ENCODE results near the gene S100B.

Gene S100B

GRCh38 chr21:46554431-46555224 lies 50.3 kb downstream of the S100B start:
- TF ChIP-seq YY1 (IDR thresholded peaks at IDR 0.05; ENCODE audit: low read depth), result no peak
- TF ChIP-seq ZBTB7A (IDR thresholded peaks at IDR 0.05; ENCODE audit: low read depth), result no peak
- no peak for TF ChIP-seq RAD21 (IDR thresholded peaks at IDR 0.05; ENCODE audit: low read depth)
- no peak for TF ChIP-seq REST (IDR thresholded peaks at IDR 0.05; ENCODE audit: low read depth)
- TF ChIP-seq USF1 (IDR thresholded peaks at IDR 0.05), result peak; percentile 65
- no peak for TF ChIP-seq EGR1 (IDR thresholded peaks at IDR 0.05)
- TF ChIP-seq CEBPB (IDR thresholded peaks at IDR 0.05), result no peak
- no peak for TF ChIP-seq TAF1 (IDR thresholded peaks at IDR 0.05; ENCODE audit: low read depth)
- no peak for TF ChIP-seq CREB1 (IDR thresholded peaks at IDR 0.05; ENCODE audit: low read depth)
- no peak for TF ChIP-seq TEAD4 (IDR thresholded peaks at IDR 0.05)
- no peak for TF ChIP-seq FOXM1 (IDR thresholded peaks at IDR 0.05; ENCODE audit: borderline replicate concordance, low read depth)
- TF ChIP-seq MAX (IDR thresholded peaks at IDR 0.05), result no peak
- no peak for TF ChIP-seq TCF12 (IDR thresholded peaks at IDR 0.05; ENCODE audit: low read depth)
- peak; percentile 59 for TF ChIP-seq NFIC (IDR thresholded peaks at IDR 0.05)

- TF ChIP-seq EP300 (IDR thresholded peaks at IDR 0.05; ENCODE audit: borderline replicate concordance), result no peak
- no peak for TF ChIP-seq TCF12 (IDR thresholded peaks at IDR 0.05; ENCODE audit: low read depth)
- no peak for TF ChIP-seq USF1 (IDR thresholded peaks at IDR 0.05)
- no peak for TF ChIP-seq TEAD4 (IDR thresholded peaks at IDR 0.05)
Observed at GRCh38 chr21:46553993-46554392, 50.9 kb downstream of the S100B start.

- no peak for TF ChIP-seq FOXM1 (IDR thresholded peaks at IDR 0.05; ENCODE audit: borderline replicate concordance, low read depth)
- TF ChIP-seq MAX (IDR thresholded peaks at IDR 0.05), result no peak
- no peak for TF ChIP-seq REST (IDR thresholded peaks at IDR 0.05; ENCODE audit: low read depth)
- TF ChIP-seq RAD21 (IDR thresholded peaks at IDR 0.05; ENCODE audit: low read depth), result no peak
- no peak for TF ChIP-seq EGR1 (IDR thresholded peaks at IDR 0.05)
- TF ChIP-seq NFIC (IDR thresholded peaks at IDR 0.05), result no peak
- TF ChIP-seq TAF1 (IDR thresholded peaks at IDR 0.05; ENCODE audit: low read depth), result no peak
Observed at GRCh38 chr21:46552865-46553379, 52.0 kb downstream of the S100B start.

- TF ChIP-seq RAD21 (IDR thresholded peaks at IDR 0.05; ENCODE audit: low read depth), result no peak
- TF ChIP-seq CREB1 (IDR thresholded peaks at IDR 0.05; ENCODE audit: low read depth), result no peak
- TF ChIP-seq CEBPB (IDR thresholded peaks at IDR 0.05), result no peak
- TF ChIP-seq ZBTB7A (IDR thresholded peaks at IDR 0.05; ENCODE audit: low read depth), result no peak
Observed at GRCh38 chr21:46552274-46552673, 52.6 kb downstream of the S100B start.

GRCh38 chr21:46551636-46552241 lies 53.1 kb downstream of the S100B start:
- TF ChIP-seq TAF1 (IDR thresholded peaks at IDR 0.05; ENCODE audit: low read depth) (no peak), EGR1 (IDR thresholded peaks at IDR 0.05) (no peak), CREB1 (IDR thresholded peaks at IDR 0.05; ENCODE audit: low read depth) (no peak), EP300 (IDR thresholded peaks at IDR 0.05; ENCODE audit: borderline replicate concordance) (no peak), NFIC (IDR thresholded peaks at IDR 0.05) (no peak), TEAD4 (IDR thresholded peaks at IDR 0.05) (no peak), CEBPB (IDR thresholded peaks at IDR 0.05) (no peak), TCF12 (IDR thresholded peaks at IDR 0.05; ENCODE audit: low read depth) (no peak), USF1 (IDR thresholded peaks at IDR 0.05) (no peak), ZBTB7A (IDR thresholded peaks at IDR 0.05; ENCODE audit: low read depth) (no peak), MAX (IDR thresholded peaks at IDR 0.05) (no peak), REST (IDR thresholded peaks at IDR 0.05; ENCODE audit: low read depth) (no peak), YY1 (IDR thresholded peaks at IDR 0.05; ENCODE audit: low read depth) (no peak), FOXM1 (IDR thresholded peaks at IDR 0.05; ENCODE audit: borderline replicate concordance, low read depth) (no peak), RAD21 (IDR thresholded peaks at IDR 0.05; ENCODE audit: low read depth) (no peak)
